NCI-H345 (cell line): ENCODE data around the gene LRMDA.

Experiments
- DNase-seq: peaks from one replicate; lab custom pipeline; 2025; lab: John Stamatoyannopoulos, UW

The LRMDA gene

GRCh38 chr10:75924309-75924902 lies 493.0 kb downstream of the LRMDA start:
- DNase-seq, result no peak

DNA sequence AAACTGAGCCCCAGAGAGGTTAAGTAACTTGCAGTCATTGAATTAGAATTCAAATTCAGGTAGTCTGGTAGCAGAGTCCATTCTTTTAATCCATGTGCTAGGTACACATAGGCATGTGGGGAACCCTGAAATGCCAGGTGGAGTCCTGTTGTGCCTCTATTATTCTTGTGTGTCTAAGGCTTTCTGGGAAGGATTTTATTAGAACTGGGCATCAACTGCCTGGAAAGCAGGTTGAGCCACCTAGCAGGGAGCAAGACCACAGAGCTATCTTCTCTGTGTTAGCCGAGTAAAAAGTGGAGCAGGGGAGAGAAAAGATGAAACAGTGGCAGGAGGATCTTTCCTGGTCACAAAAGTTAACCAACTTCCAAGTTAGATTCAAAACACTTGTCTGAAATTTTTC lies 494.6 kb downstream of the LRMDA start:
- DNase-seq, result no peak

DNA sequence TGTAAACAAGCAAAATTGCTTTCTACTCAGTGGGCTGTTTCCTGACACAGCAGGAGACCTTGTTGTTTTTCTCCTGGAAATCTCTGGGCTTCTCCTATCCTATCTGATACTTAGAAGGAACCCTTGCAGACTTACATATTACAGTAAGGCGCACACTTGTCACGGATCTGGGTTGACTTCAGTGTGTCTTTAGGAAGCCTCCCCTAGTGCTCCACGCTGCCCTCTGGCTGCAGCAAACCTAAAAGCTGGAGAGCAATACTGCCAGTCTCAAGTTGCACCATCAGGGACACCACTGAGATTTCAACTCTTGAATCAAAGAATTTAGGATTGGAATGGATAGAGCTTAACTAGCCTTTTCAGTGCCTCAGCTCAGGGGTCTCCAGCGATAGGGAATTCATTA lies 495.3 kb downstream of the LRMDA start:
- no peak for DNase-seq

DNA sequence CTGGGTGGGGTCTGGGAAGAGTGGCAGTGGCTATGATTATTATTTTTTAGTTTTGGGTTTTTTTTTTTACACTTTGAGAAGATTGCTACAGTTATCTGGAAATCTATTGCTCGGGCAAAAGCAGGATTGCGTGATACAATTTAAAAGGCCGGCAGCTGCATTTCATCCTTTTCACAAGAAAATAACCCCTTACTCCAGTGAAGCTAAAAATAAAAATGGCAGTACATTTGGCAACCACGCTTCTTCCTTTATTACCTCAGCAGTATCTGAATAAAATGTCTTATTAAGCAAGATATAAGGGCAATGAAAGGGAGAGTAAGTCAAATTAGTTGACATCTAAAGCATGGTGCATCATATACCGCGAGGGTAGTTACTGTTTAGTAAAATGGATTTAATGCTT lies 496.8 kb downstream of the LRMDA start:
- DNase-seq, result no peak

GRCh38 chr10:75929630-75930161 lies 498.3 kb downstream of the LRMDA start:
- DNase-seq, result no peak

DNA sequence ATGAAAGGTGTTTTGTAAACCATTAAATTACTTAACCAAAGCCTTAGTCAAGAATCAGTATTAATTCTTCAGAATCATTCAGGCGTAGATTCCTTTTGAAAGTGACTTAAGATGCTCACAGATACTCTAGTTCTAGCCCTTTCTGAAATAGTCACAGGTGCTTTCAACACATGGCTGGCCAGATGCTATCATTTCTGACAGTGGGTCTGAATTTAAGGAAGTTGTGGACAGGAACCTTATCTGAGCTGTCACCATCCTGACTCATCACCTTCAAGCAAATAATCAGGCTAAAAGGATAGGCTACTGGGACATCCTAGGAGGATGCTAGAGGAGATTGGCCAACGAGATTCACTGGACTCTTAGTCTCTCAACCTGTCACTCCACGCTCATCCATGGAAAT lies 501.5 kb downstream of the LRMDA start:
- no peak for DNase-seq

DNA sequence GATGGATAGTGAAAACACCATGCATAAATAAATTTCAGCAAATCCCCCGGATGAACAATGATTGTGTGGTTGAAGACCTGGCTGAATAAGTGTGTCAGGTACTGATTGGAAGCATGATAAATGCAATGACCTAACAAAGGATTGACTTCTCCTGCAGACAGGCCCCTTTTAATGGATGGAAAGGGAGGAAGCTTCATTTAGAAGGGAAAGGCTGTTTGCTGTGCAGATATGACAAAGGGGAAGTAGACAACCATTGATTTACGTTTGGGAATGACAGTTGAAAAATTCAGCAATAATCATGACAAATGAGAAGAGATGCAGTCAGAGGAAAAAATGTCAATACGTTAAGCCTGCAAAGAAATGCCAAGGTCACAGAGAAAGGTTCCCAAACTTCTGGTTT lies 503.8 kb downstream of the LRMDA start:
- DNase-seq, result no peak

DNA sequence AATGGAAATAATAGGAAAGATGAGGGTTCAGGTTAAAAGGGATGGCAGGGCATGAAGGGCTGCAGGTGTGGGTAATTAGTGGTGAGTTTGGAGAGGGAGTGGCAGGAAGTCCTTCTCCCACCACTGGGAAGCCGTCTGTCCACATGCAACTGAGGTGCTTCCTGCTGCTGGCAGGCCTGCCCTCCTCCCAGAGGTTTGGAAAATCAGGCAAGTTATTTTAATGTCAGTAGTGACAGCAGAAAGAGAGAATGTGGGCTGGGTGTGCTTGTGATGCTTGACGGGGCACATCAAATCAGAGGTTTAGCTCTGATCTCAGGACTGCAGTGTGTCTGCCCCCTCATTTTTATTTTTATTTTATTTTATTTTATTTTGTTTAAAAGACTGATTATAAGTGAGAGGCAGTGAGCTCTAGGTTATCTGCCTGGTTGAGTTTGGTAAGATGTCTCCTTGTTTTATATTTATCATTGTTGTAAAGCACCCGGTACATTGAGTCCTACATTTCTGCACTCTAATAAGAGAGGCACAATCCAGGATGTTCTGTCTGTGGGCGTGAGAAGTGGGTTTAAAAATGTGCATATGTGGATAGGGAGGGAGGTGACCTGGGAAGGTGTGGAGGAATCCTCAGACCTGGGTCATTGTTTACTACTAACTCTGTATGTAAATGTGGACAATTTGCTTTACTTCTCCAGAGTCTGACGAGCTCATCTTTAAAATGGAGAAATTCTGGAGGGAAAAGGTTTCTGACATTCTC lies 504.4 kb downstream of the LRMDA start:
- DNase-seq, result no peak

DNA sequence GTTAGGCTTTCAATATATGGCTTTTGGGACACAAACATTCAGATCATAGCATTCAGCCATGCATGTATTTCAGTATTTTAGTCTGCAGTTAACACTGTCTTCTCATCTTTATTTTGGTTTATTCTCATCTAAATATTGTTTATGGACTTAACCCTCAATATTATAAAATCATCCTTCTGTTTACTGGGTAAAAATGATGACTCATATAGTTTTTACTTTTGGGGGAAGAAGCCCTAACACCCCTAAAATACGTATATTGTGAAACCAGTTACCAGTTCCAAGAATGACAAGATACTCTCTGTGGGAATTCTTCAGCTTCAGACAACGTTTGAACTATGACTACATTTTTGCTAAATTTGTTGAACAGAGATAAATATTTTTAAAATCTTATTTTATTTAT lies 505.4 kb downstream of the LRMDA start:
- no peak for DNase-seq

GRCh38 chr10:75937823-75938222 lies 506.4 kb downstream of the LRMDA start:
- no peak for DNase-seq

GRCh38 chr10:75938380-75939122 lies 507.1 kb downstream of the LRMDA start:
- DNase-seq, result no peak

DNA sequence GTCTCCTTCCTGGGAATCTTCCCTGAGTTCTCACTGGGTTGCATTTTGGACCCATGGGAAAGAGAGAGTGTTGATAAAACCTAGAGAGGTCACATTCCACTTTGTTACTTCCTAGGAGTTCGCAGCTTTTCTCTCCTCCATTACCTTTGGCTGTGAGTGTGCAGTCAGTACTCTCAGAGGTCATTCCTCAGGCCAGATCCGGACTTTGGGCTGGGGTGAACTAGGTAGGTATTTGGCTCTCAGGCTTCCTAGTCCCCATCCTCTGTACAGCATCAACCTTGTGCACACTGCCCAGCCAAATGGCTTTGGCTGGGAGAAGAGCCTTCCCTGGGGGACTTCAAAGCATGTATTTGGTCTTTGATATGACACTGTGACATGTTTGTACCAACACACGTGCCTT lies 508.1 kb downstream of the LRMDA start:
- no peak for DNase-seq

DNA sequence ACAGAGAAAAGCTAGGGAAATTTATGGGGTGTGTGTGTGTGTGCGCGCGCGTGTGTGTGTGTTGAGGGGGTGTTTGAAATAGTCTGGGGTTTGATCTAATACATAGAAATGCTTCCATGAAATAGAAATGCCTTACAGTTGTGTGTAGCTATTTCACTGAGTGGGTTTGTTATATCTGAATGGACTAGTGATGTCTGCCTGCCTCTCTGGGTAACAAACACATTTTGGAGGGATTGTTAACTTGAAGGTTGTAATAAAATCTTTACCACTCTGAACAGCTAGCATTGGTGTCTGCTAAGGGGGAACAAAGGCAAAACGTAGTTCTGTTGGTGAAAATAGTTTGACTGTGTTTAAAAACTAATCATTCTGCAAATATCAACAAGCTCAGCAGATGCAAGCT lies 509.3 kb downstream of the LRMDA start:
- no peak for DNase-seq

DNA sequence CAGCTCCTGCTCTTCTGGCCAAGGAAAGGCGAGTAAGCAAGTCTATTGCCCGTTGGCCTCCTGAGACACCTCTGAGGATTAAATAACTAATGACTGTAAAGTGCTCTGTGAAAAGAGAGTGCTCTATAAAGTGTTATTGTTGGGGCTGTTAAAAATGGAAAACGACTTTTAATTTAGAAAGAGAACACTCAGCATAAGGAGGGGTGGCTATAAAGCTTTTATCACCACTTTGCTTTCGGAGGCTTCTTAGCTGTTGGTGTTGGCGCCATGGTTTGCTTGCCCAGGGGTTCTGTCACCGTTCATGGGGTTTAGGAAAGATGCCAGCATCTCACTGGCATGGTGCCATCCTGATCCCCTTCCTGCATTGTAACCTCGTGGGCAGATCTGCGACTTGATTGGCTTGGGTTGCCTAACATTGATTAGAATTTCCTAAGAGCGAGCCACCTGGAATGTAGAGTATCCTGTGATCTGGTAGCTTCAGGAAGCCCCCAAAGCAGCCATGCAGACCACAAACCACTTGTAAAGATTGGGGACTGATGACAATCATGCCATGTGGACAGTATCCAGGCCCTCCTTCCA lies 509.9 kb downstream of the LRMDA start:
- DNase-seq, result peak; percentile 50

GRCh38 chr10:75944061-75944460 lies 512.6 kb downstream of the LRMDA start:
- no peak for DNase-seq

- no peak for DNase-seq
Observed at GRCh38 chr10:75948583-75948982, 517.2 kb downstream of the LRMDA start.

DNA sequence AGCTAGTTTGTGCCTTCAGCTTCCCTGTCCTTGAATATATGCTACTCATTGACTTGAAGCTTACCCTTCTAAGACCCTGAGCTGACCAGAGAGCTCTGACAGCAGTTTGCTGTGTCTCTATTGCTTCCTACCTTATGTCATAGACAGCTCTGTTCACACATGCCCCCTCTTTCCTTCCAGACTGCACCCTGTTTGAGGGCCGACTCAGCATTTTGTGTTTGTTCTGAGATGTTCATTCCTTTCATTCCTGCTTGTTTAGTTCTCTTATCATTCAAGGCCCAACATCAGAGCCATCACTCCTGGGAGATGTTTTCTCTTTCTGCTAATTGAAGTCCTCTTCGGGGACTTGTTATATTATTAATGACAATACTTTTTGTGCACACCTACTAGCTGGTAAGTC lies 518.9 kb downstream of the LRMDA start:
- DNase-seq, result no peak

DNA sequence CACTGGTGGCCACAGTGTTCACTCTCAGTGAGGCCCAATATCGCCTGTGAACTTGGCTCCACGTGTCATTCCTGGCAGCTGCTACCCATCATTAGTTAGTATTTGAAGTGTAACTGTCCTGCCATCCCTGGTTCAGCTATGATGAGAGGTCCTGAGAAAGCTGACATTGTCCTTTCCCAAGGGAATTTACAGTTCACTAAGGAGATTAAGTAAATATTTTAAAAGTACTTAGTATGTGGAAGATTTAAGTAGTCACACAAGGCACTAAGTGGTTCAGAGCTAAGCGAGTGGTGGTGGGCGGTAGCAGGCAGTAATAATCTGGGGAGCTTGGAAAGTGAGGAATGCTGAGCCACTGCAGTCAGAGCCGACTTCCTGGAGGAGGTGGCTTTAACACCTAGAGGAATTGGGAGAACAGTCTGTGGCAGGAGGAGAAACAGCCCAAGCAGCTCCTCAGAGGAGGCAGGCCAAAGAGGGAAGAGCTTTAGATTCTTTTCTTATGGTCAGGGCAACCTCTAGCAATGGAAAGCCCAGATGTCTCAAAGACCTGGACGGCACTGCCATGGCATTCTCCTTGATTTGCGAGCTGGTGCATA lies 519.7 kb downstream of the LRMDA start:
- no peak for DNase-seq

DNA sequence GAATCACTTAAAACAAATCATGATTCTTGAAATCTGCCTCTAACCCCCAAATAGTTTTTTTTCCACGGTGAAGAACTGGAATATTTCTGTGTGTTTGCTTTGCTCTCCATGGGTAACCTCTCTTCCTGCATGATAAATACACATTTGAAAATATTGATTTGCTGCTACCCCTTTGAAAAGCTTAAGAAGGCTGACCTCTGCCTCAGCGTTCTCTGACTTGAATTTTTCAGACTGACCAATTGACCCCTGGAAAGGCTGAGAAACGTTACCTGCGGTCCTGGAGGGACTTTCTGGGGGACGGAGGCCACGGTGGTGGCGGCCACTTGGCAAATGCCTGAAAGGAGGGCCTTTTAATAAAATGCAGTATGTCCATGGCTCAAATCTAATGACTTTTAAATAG lies 520.2 kb downstream of the LRMDA start:
- no peak for DNase-seq

- no peak for DNase-seq
Observed at GRCh38 chr10:75952093-75952492, 520.7 kb downstream of the LRMDA start.

GRCh38 chr10:75954486-75954885 lies 523.1 kb downstream of the LRMDA start:
- no peak for DNase-seq

- no peak for DNase-seq
Observed at GRCh38 chr10:75955973-75956502, 524.6 kb downstream of the LRMDA start.
